NCI-H2029 treated with DMSO at 0.1 percent for 48 hours (cell line): ENCODE results near the gene CROCC.

ENCODE experiments used
- DNase-seq: peaks from one replicate; lab custom pipeline; 2025; lab: John Stamatoyannopoulos, UW

CROCC gene

GRCh38 chr1:17012775-17013490, 91.2 kb downstream of the CROCC start:
- DNase-seq = no peak

DNA sequence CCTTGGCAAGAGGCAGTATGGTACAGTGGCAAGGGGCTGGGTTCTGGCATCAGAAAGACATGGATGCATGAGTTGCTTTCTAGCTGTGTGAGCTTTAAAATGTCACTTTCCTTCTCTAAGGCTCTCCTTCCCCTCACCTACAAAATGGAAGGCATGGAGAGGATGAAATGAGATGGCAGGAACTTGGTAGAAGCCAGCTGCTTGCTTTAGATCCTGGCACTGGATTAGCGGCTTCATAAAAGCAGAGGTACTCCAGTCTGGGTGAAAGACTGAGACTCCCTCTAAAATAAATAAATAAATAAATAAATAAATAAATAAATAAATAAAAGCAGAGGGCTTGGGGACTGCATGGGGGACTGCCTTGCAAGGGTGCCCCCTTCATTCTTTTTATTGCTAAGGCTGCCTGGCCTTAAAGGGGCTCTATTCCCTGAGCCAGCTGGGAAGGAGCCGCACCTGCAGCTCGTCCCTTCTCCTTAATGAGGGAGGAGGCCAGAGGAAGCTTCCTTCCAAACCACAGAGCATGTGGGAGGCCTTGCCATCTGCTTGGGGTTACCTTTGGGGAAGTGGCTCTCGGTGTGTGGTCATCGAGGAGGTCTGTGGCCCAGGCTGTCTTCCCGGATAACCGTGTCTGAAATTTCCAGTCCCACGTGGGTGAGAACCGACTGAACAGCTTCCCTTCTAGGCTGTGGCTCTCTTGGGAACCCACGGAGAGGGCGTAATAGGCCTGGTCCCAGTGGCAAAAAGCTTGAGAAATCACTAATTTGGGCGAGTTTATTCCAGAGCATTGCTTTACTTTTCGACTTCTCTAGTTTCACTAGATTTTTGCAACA, 92.0 kb downstream of the CROCC start:
- DNase-seq = no peak

DNA sequence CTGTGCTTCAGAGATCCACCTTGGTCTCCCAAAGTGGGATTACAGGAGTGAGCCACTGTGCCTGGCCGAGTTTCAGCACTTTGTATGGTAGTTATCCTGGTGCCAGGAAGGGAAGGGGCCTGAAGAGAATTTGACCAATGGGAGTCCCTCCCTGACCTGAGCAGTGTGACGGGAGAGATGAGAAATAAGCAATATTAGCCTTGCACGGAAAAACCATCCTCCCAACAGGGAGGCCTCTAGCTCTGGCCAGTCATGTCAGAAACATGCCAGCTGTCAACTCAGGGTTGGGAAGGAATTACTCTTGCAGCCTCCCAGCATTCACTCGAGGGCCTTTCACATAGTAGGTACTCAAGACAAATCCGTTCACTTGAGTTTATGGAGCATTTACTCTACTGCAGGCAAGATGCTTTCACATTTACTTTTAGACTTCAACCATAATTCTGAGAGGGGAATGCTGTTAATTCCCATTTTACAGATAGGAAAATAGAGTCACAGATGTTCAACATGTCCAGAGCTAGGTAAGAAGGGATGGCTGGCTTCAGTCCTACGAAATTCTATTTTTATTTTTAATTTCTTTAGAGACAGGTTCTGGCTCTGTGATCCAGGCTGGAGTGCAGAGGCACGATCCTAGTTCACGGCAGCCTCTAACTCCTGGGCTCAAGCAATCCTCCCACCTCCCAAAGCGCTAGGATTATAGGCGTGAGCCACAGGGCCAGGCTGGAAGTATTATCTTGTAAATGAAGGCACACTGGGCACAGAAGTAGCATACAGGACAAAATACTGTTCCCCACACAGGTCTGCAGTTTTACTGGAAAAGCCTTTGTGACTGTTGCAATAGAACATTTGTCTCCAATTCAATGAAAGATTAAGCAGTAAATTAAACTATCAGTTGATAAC, 93.2 kb downstream of the CROCC start:
- DNase-seq = no peak

DNA sequence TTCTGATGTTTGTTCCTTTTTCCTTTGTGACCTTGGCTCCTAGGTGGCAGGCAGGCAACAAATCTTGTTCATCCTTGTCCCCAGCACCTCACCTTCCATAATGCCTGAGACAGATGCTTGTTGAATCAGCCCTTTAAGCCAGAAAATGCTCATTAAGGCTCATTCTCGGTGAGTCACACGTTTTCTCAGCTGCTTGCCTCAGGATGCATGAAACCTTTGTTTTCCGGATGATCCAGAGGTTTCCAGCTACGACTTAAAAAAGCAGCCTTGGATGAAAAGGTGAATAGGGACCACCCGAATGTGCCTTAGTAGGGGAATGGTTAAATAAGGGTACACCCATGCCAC, 94.6 kb downstream of the CROCC start:
- no peak for DNase-seq

- no peak for DNase-seq
Measured at GRCh38 chr1:17017435-17017834, 95.7 kb downstream of the CROCC start.

- DNase-seq = no peak
Measured at GRCh38 chr1:17018849-17019248, 97.1 kb downstream of the CROCC start.

DNA sequence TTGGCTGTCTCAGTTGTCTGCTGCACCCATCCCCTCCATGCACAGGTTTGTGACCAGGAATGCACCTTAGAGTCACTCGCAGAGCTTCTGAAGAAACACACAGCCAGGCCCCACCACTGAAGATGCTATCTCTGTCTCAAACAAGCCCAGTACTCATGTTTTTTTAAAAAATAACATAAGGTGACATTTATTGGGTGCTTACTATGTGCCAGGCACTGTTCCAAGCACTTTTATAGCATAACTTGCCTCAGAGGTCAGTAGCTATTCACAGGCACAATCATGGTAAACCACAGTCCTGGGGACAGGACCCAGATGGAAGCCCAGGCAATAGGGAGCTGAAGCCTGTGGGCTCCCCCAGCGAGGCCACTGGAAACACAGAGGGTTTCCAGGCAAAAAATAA, 98.8 kb downstream of the CROCC start:
- no peak for DNase-seq

GRCh38 chr1:17021896-17022295, 100.2 kb downstream of the CROCC start:
- DNase-seq = no peak
